HG02759 (cell line): ENCODE results near the gene CACHD1.

Experiments
- ATAC-seq: cut with Tn5 transposase; IDR thresholded peaks from one replicate; pipeline ENCODE4 v1.9.1; 2021; ENCODE audit warnings: mild to moderate bottlenecking, moderate library complexity; ENCODE audit not compliant: unreplicated experiment

The CACHD1 gene

DNA sequence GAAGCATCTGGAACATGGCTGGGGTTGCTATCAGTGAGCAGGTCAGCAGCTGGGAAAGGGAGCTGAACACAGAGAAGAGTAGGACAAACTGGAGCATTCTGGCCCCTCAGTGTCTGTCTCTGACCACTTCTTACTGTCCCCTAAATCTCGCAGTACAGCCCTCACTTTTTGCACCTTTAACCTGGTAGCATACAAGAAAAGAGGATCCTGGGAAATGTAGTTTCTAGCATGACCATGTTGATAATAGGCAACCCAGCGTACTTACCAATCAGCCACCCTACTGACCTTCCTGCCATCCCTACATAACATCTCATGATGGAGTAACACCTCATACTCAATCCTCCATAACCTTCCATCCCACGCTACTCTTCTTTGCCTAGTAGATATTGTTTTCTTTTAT lies 175.8 kb downstream of the CACHD1 start:
- no peak for ATAC-seq

DNA sequence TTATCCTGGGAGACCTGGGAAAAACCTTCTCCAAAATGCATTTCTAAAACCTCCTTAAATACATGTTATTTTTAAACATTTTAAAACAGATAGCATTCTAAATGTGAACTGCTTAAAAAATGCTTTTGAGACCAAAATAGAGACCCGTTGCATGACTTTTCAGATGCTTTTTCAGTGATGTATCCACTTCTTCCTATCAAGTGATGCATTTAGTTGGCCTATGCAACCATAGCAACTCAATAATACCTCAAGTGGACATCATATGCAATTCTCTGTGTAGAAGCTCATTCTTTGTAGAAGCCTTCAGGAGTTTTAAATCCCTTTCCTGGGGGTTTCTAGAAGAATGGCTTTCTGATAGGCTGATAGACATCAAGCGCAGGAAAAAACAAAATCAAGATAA lies 180.5 kb downstream of the CACHD1 start:
- no peak for ATAC-seq

DNA sequence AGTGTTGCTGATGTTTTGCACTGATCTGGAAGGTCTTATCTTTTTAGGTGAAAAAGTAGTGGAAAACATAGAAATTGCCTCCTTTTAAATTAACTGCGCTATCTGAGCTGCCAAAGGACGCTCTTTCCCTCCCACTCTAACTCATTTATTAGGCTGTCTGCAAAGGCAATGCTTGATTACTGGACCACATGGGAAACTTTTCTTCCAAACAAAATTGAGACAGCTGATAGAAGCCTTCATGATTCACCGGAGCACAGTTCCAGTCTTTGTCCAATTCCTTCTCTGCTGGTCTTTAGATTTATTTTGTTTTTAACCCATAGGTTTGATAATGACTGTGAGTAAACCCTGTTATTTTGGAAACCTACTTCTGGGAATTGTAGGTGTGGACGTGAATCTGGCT lies 181.9 kb downstream of the CACHD1 start:
- ATAC-seq = no peak

DNA sequence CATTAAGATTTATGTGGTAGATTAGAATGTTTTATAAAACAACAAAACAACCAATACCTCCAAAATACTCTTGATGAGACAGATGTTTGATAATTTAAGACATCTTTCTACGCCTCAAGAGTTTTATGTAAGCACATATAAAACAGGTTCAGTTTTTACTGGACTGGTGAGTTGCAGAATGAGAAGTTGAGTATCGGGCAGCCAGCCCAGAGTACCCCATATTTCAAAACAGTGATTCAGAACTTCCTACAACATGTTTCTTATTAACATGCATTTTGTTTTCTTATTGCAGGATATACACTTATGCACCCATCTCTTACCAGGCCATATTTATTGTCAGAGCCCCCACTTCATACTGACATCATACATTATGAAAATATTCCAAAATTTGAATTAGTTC lies 183.5 kb downstream of the CACHD1 start:
- no peak for ATAC-seq

DNA sequence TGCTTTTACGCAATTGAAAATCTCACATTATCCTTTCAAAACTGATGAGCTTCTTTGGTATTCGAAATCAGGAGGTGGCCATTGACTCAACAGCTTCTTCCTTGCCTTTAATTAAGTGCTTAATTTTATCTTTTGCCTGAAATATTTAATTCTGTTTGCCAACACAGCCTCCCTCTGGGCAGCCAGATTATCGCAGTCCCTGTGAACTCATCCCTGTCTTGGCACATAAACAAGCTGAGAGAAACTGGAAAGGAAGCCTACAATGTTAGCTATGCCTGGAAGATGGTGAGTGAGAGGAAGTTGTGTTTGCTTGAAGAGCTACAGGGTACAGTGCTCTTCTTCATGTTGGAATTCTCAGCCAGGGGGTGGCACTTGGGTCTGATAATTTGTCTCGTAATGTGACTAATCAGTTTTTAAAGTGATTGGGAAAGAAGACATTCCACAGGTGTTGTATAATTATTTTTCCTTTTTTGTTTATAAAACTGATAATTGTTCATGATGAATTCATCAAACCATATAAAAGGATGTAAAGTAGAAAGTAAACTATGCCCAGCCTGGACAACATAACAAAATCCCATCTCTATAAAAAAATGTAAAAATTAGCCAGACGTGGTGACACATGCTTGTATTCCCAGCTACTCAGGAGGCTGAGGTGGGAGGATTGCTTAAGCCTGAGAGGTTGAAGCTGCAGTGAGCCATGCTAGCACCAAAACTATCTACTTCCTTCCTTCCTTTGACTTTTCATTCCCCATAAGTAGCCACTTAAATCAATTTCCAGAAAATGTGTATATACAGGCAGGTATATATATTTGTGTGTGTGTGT lies 184.8 kb downstream of the CACHD1 start:
- ATAC-seq = no peak

DNA sequence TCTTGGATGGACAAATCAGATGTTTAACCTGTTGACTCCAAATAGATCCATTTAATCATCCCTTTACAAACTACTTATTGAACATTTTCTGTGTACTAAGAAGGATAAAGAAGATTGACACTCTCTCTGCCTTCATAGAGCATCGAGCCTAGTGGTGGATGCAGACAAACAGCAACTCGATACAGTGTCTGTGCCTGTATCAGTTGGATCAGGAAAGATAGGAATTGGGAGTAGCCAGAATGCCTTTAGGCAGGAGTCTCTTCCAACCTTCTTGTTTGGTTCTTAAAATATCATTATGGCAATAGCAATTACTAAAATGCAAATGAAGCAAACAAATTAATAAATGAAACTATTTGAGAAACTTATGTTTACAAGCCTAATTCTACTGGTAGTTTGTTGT lies 185.9 kb downstream of the CACHD1 start:
- ATAC-seq = no peak

DNA sequence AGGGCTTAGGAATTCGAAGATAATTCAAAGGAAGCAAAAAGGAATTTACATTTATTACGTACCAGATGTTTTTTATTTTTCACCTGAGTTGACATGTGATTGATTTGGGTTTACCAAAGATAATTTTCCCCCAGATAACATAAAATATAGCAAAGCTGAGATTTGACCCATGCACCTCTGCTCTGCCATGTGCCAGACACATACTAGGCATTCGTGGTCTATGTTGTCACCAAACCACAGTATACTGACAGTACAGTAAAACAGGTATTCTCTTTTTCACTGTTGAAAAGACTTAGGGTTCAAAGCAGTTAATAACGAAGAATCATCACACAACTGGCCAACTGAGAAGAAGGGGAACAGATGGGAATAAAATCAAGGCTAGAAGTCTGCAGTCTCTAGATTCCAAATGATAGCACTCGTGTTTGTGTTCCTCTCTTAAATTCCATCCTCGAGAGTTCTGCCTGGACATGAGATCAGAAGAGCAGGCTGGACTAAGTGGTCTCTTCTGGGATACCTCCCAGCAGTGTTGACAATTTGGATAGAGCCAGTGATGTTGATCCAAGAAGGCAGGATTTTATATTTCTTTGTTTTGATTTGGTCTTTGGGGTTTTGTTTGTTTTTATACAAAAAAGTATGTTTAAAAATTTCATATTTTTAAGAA lies 189.7 kb downstream of the CACHD1 start:
- ATAC-seq = no peak

DNA sequence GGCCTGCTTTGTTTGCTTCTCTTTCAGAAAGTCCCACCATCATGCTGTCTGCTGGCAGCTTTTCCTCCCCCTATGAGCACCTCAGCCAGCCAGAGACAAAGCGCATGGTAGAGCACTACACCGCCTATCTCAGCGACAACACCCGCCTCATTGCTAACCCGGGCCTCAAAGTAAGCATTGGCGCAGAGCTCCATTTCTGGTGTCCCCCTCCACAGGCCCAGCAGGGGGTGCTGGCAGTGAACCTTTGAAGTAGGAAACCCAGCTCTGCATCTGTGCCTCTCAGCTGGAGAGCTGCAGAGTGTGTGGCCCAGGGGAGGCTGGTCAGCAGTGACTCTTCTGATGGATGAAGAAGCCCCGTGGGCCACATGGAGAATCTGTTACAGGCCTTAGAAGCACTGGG lies 193.7 kb downstream of the CACHD1 start:
- ATAC-seq = no peak

DNA sequence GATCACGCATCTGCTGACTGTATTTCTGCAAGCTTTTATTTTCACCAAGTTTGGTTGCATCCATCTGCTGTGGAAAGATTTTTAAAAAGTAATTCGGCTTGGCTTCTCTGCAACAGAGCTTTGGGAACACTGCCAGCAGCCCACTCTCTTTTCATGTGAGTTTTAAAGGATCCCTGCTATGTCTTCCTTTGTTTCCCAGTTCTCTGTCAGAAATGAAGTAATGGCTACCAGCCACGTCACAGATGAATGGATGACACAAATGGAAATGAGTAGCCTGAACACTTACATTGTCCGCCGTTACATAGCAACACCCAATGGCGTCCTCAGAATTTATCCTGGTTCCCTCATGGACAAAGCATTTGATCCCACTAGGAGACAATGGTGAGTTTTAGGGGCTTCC lies 194.4 kb downstream of the CACHD1 start:
- ATAC-seq = no peak

DNA sequence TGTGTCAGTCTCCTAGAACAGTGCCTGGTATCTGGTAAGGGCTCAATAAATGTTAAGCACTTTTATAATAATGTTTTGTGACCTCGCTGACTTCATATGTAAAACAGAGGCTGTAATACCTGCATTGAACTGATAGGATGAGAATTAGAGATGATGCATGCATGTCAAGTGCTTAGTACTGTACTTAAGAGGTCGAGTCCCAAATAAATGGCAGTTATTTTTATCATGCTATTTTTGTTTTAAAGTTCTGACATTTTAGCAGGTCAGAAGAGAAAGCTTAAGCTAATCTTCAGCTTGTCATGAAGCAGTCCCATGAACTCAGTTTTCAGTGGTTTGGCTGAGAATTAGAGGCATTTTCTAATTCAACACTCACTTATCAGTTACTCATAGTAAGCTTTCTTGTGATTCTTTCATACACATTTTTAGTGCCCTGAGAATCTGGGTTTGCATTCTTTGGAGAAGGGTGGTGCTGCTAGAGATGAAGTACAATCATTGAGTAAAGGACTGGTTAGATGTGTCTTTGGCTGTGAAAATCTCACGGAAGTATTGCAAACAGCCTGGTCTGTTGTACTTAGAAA lies 199.3 kb downstream of the CACHD1 start:
- ATAC-seq = no peak

DNA sequence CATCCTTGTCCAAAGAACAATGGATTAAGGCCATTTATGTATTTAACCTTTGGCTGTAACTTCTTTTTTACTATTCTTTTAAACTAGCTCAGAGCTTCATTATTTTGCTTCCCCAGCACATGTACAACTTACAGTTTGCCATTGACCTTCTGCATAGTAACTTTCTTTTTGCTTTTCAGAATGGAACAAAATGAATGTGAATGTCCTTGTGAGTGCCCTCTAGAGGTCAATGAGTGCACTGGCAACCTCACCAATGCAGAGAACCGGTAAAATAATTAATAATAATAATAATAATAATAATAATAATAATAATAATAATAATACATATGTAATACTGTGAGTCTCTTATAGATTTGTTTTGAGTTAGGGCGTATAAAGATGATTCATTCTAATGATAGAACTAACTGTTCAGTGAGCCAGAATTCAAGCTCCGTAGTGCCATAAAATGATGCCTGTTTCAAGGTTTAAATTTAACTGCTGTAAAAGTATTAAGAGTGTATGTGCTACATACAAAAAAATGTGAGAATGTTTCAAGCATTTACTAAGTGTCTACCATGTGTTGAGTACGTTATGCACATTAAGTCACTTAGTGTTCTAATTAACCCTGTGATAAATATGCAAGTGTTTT lies 205.9 kb downstream of the CACHD1 start:
- no peak for ATAC-seq

DNA sequence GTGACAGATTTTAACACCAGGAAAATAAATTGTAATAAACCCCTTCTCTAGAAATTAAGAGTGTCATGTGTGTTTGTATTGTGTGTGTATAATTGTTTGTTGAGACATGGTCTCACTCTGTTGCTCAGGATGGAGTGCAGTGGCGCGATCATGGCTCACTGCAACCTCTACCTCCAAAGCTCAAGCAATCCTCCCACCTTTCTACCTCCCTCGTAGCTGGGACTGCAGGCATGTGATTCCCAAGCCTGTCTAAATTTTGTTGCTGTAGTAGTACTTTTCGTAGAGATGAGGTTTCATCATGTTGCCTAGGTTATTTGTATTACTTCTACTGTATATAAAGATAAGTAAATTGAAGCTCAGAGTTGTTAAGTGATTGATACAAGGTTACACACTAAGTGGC lies 206.5 kb downstream of the CACHD1 start:
- ATAC-seq = no peak

DNA sequence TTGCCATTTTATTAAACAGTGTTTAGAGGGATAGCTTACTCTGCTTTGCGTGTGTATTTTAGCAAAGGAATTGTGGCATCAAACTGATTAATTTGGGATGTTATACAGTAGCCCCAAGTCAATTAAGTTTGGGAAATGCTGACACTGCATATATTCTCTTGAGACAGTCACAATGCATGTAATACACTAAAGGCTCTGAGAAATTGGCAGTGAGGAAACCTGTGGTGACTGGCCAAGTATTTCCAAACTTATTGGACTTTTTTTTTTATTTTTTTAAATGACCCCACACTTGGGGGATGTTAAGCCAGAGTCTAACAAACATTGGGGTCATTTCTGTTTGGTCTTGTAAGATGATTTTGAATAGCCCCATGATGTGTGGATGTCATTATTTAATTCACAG lies 207.6 kb downstream of the CACHD1 start:
- ATAC-seq = no peak

DNA sequence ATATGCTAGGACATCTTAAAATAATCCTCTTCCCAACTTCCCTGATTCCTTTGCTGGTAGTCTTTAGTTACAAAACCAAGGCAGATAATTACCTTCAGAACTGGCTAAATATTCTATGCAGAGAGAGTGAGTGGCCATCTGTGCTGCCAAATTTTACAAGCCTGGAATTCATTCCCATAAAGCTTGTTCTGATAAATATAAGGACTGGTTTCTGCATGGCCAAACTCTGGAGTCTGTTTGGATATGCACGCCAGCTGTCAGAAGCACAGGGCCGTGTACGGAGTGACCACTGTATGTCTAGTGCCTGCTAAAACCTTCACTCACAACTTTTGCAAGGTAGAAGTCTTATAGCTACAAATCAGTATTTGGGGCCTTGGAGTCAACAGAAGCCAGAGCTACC lies 208.4 kb downstream of the CACHD1 start:
- no peak for ATAC-seq

DNA sequence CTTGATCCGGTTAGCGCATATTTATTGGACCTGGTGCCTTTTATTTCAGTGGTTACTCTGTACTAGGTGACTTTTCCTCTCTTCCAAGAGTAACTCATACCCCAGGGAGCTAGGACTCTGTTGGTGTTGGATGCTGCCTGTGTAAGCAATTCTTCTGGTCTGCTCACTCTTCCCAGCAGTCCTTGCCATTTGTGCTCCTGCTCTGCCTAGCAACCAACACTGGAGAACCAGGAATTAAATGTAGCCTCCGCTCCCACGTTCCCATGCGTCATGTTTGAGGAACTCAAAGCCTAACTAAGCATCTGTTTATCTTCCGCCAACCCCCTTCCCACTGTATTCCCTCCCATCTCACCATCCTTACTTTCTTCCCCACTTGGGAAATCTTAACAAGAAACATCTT lies 209.2 kb downstream of the CACHD1 start:
- no peak for ATAC-seq

DNA sequence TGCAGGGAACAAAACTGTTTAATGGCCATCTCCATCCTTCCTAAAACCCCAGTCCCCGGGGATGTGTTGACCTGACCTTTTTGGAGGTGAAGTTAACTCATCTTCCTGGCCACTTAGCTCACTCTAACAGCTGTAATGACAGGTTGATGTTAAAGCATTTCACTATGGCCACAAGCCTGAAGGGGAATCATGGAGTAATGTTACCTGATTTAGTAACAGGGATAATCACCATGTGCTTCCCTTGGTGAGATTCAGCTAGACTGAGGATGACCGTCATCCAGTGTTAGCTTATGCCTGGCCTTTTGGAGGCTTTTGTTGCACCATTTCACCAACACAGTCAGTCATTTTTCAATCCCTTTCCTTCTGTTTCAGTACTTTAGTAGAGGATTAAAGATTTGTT lies 210.7 kb downstream of the CACHD1 start:
- no peak for ATAC-seq

DNA sequence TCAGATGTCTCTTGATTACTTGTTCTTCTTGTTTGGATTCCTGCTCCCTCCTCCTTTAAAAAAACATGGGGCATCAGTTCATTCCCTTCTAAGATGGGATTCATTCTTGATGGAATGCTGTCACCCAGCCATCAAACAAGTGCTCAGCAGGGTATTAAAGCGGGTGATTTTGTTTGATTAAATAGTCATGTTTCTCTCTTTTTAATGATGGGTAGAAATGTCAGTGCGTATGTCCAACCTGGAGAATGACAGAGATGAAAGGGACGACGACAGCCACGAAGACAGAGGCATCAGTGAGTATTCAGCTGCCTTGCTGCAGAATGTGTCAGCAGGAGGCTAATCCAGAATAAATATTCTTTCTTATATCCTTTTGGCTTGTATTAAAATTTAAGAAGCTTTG lies 211.1 kb downstream of the CACHD1 start:
- no peak for ATAC-seq

DNA sequence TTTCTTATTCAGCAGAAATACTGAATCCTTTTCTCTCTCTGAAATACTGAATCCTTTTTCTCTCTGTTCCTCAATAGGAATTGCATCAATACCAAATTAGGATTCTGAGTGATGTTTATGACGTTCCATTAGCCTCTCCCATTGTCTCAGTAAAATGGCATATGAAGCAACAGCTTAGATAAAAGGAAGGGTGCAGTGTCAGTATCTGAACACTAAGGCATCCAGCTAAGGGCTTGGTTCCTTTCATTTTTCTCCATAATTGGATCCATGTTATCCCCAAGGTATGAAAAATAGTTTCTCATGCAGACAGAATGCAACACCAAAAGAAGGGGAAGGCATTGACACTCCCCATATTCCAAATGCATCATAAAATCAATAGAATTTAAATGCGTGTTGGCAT lies 213.5 kb downstream of the CACHD1 start:
- no peak for ATAC-seq

DNA sequence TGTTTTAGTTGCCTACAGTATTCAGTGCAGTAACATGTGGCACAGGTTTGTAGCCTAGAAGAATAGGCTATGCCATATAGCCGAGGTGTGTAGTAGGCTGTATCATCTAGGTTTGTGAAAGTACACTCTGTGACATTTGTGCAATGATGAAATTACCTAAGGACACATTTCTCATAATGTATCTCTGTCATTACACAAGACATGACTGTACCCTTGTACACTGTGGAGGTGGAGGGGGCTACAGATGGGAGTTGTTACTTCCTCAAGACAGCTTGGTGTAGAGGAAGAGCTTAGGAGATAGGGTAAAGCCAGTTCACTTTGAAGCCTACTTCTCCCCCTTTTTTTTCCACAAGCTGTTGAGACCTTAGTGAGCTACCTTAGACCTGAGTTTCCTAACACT lies 215.3 kb downstream of the CACHD1 start:
- ATAC-seq = no peak

DNA sequence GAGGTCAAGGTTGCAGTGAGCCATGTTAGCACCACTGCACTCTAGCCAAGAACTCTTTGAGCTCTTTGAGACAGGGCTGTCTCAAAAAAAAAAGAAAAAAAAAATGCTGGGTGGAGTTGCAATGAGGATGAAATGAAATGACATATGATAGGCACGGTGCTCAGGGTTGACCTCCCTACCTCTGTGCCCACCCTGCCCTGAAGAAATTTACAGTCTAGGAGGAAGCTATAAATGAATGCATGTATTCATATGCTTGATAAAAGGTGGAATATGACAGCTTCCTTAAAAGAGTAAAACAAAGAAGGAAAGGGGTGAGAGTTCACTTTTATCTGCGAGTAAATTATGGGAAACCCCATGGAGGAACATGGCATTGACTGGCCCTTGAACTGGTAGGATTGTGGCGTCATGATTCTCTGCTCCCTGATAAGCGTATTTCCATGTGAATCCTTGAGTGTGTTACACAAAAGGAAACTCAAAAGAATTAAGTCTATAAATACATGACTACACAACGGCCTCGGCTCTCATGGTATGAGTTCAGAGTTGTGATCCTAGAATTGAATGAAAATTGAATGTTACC lies 215.9 kb downstream of the CACHD1 start:
- no peak for ATAC-seq
